GM19351 (cell line): ENCODE data around the gene CSF3.
"Not testable (repeated sequence)": the region's sequence is repeated elsewhere in the genome, so short reads cannot be mapped to it uniquely, and the experiment has no call there.

ENCODE experiments used
- ATAC-seq: cut with Tn5 transposase; IDR thresholded peaks from one replicate; pipeline ENCODE4 v1.9.1; 2021; ENCODE audit warnings: mild to moderate bottlenecking, moderate library complexity; ENCODE audit not compliant: unreplicated experiment

CSF3 gene

GRCh38 chr17:39996800-39997199, 18.4 kb upstream of the CSF3 start:
- ATAC-seq, result no peak

- no peak for ATAC-seq
Measured at GRCh38 chr17:39997543-39997942, 17.7 kb upstream of the CSF3 start.

- no peak for ATAC-seq
Measured at GRCh38 chr17:39999067-39999466, 16.2 kb upstream of the CSF3 start.

GRCh38 chr17:40000161-40000560, 15.1 kb upstream of the CSF3 start:
- no peak for ATAC-seq

GRCh38 chr17:40001335-40001734, 13.9 kb upstream of the CSF3 start:
- ATAC-seq, result not testable (repeated sequence)

GRCh38 chr17:40004072-40004471, 11.2 kb upstream of the CSF3 start:
- ATAC-seq, result no peak

GRCh38 chr17:40004712-40005111, 10.5 kb upstream of the CSF3 start:
- ATAC-seq, result no peak

GRCh38 chr17:40005520-40005919, 9.7 kb upstream of the CSF3 start:
- ATAC-seq, result no peak

- ATAC-seq, result not testable (repeated sequence)
Measured at GRCh38 chr17:40010946-40011500, 4.2 kb upstream of the CSF3 start.

- not testable (repeated sequence) for ATAC-seq
Measured at GRCh38 chr17:40012017-40012647, 3.1 kb upstream of the CSF3 start.

GRCh38 chr17:40014375-40014980, 762 bp upstream of the CSF3 start:
- no peak for ATAC-seq

- ATAC-seq, result no peak
Measured at GRCh38 chr17:40015998-40016985, 1.1 kb downstream of the CSF3 start.

GRCh38 chr17:40017422-40018080, 2.3 kb downstream of the CSF3 start:
- no peak for ATAC-seq

GRCh38 chr17:40018211-40019121, 3.2 kb downstream of the CSF3 start:
- ATAC-seq, result no peak

- no peak for ATAC-seq
Measured at GRCh38 chr17:40019140-40019991, 4.1 kb downstream of the CSF3 start.

GRCh38 chr17:40020146-40020545, 4.9 kb downstream of the CSF3 start:
- no peak for ATAC-seq

- ATAC-seq, result no peak
Measured at GRCh38 chr17:40021451-40021971, 6.3 kb downstream of the CSF3 start.

GRCh38 chr17:40022497-40022896, 7.3 kb downstream of the CSF3 start:
- no peak for ATAC-seq
